ENCODE data around the gene CFAP54. TPM values are rescaled to one million over a fixed set of nuclear protein-coding genes. Genes with fewer than 3 reads are reported as not detected.

CFAP54 gene, protein sequence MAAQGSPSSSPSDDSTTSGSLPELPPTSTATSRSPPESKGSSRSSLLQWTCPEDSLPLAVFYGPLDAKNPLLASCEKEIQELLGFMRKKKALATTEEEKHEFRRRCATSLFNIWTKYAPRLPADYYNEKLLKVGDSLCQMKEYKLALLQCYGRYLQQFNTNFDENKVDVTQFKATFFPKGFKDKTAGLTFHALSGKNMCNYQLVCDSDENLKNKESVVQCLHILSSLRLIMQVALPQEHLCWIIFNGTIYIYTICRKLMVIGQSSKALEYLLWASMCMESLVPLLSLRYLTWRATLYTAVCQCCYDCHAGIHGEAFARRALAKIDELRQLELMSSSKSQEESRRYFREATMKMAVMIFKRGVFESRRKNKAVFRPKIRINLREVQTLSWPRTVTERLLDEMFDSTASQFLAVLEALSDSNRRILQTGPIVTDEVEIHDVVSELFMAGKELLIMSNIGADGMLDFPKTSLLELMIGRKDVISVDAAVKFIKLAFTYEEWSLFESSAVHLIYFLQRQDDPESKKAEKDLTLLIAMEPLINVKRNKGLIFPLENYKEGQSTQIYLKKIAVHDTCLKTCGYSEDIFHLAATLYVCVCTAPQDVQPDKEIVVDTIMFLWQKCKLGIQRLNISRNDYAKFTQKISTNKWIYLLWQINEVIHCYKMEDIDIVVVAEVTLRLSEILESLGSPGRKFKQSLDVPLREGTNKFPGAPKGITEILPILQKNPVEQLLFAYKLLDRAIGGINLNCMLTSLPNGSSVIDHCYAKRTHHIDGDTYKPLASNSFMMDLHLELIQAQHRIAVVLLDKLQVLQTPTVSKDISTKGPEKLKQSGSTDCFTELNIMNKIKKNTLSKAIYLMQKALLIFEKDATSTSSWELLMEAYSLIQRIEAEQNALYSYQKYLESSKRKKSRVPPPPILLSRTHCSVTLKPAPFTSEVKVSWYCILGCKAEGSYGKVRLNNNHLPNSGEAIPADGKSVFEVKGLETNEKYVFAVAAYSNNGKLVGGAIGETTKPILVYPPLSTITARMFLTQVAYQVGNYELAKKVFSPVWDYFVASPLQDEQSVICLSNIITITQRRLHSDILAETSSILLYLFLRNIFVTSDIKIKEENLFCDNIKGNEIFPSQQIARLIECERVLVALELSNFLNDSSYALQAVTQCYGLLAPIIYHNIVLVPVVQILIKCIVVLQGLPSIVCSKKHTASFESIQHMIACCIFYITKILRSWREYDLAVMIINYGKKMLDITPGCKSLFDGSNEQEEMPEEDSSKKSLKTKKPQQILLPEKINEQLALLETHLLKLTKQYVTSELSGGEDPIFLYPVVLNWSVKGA (N-terminal part only)
- total RNA-seq, result under 1 TPM; 0.38 to 0.64 TPM

- H3K36me3 Mint-ChIP-seq (ENCODE audit: low read depth), result no peaks in the 10 kb centered on the region
- H3K9me3 Mint-ChIP-seq, result no peaks in the 10 kb centered on the region
- no peaks in the 10 kb centered on the region for H3K27me3 Mint-ChIP-seq (ENCODE audit: low read depth)
- no peak within 1 kb of the TSS for H3K27ac Mint-ChIP-seq
- H3K4me3 Mint-ChIP-seq, result peak within 1 kb of the TSS; percentile 85
- CTCF ChIA-PET, result interaction anchor here (0.6 to 2.6 kb wide), 14 partner anchors 8 to 314 kb away, joined by 3 to 22 read pairs (median 5); partner anchors contain the start of gene CDK17
- H3K4me1 Mint-ChIP-seq (ENCODE audit: low read depth), result peaks cover 24% of the 10 kb centered on the region
- intact Hi-C loops (cut with micrococcal nuclease), result loop anchor here (1.0 to 10.0 kb wide), 9 partner anchors 12 to 635 kb away; partner anchors contain the start of genes LTA4H and SNRPF
- DNase-seq, result peak; percentile 96
Observed at GRCh38 chr12:96489392-96490056, at the start of gene CFAP54. Gene CFAP54 (plus strand): TSS chr12:96489577. CDS start chr12:96489610, 33 bp downstream.

- peak; percentile 48 for DNase-seq
- CTCF ChIA-PET, result no interaction called here
- H3K27me3 Mint-ChIP-seq (ENCODE audit: low read depth), result no peaks in the 10 kb centered on the region
- peaks cover 42% of the 10 kb centered on the region for H3K4me1 Mint-ChIP-seq (ENCODE audit: low read depth)
- no peaks in the 10 kb centered on the region for H3K36me3 Mint-ChIP-seq (ENCODE audit: low read depth)
- intact Hi-C loops (cut with micrococcal nuclease), result no loop called here
- peak overlapping the region; percentile 68 for H3K27ac Mint-ChIP-seq
- peaks cover 3% of the 10 kb centered on the region for H3K9me3 Mint-ChIP-seq
- H3K4me3 Mint-ChIP-seq, result no peak overlapping the region
Observed at GRCh38 chr12:96441816-96442215, 47.6 kb upstream of the CFAP54 start.

- H3K27ac Mint-ChIP-seq, result peak overlapping the region; percentile 70
- DNase-seq, result no peak
- intact Hi-C loops (cut with micrococcal nuclease), result no loop called here
- H3K4me1 Mint-ChIP-seq (ENCODE audit: low read depth), result peaks cover 42% of the 10 kb centered on the region
- H3K9me3 Mint-ChIP-seq, result peaks cover 3% of the 10 kb centered on the region
- CTCF ChIA-PET, result no interaction called here
- no peaks in the 10 kb centered on the region for H3K36me3 Mint-ChIP-seq (ENCODE audit: low read depth)
- no peaks in the 10 kb centered on the region for H3K27me3 Mint-ChIP-seq (ENCODE audit: low read depth)
- H3K4me3 Mint-ChIP-seq, result no peak overlapping the region
Observed at GRCh38 chr12:96442906-96443305, 46.5 kb upstream of the CFAP54 start.

DNA sequence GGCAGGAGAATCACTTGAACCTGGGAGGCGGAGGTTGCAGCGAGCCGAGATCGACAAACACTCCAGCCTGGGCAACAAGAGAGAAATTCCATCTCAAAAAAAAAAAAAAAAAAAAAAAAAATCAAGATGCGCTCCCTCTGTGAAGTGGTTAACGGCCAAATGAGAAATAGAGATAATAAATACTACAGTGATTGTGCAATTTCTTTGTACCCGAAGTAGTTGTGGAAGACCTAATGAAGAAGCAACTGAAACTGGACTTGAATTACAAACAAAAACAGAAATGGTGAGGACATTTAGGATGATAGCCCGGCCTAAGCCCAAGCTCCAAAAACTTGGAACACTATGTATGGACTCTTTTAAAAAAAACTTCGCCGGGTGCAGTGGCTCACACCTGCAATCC, 45.0 kb upstream of the CFAP54 start:
- no peaks in the 10 kb centered on the region for H3K36me3 Mint-ChIP-seq (ENCODE audit: low read depth)
- intact Hi-C loops (cut with micrococcal nuclease), result loop anchor here (2.0 kb wide), 1 partner anchor 72 kb away; no protein-coding TSS in a partner anchor
- H3K9me3 Mint-ChIP-seq, result peaks cover 3% of the 10 kb centered on the region
- CTCF ChIA-PET, result no interaction called here
- H3K4me1 Mint-ChIP-seq (ENCODE audit: low read depth), result peaks cover 42% of the 10 kb centered on the region
- no peak for DNase-seq
- H3K27ac Mint-ChIP-seq, result peak overlapping the region; percentile 63
- H3K27me3 Mint-ChIP-seq (ENCODE audit: low read depth), result no peaks in the 10 kb centered on the region
- no peak overlapping the region for H3K4me3 Mint-ChIP-seq

DNA sequence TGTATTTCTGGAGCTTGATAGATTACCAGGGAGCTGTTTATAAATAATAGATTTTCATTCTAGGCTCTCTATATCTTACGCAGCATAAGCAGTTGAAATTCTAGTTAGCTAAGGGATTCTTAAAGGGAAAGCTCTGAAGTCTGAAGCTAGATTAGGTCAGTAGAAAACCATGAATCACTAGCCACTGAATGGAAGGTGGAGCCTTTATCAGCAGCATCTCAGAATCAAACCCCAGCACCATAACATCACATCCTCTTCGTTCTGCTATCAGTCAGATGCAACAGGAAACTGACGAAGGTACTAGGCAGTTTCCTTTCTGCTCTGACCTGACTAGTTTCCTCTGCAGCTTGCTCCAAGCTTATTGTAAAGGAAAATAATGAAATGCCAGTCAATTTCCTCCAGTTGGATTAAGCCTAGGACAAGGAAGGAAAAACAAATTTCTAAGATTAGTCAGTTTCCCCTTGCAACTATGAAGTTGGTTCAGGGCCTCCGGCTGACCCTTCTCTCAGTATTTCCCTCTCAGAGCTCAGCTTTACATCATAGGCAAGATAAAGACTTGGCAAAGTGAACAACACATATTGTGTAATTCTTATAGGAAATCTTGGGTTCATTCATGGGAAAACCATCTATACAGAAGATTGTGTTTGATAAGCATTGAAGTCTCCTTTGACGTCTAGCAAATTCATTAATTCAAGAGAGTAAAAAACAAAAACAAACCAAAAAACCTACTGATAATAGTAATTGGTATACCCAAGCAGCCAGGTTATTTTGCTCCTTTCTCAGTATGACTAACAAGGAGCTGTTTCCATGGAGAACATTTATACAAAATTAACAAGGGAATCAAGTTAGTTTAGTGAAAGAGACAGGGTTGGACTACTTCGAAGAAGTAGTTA, 43.4 kb upstream of the CFAP54 start:
- Mint-ChIP-seq H3K36me3 (ENCODE audit: low read depth) (no peaks in the 10 kb centered on the region), H3K4me1 (ENCODE audit: low read depth) (peaks cover 39% of the 10 kb centered on the region), H3K27ac (peak overlapping the region; percentile 94), H3K27me3 (ENCODE audit: low read depth) (no peaks in the 10 kb centered on the region), H3K4me3 (peak overlapping the region; percentile 28), H3K9me3 (no peaks in the 10 kb centered on the region)
- CTCF ChIA-PET, result interaction anchor here (0.6 to 1.7 kb wide), 12 partner anchors 10 to 542 kb away, joined by 3 to 9 read pairs (median 5); partner anchors contain the start of gene CFAP54
- peak; percentile 68 for DNase-seq
- intact Hi-C loops (cut with micrococcal nuclease), result loop anchor here (1.0 to 2.0 kb wide), 10 partner anchors 12 to 399 kb away; partner anchors contain the start of gene CFAP54

DNA sequence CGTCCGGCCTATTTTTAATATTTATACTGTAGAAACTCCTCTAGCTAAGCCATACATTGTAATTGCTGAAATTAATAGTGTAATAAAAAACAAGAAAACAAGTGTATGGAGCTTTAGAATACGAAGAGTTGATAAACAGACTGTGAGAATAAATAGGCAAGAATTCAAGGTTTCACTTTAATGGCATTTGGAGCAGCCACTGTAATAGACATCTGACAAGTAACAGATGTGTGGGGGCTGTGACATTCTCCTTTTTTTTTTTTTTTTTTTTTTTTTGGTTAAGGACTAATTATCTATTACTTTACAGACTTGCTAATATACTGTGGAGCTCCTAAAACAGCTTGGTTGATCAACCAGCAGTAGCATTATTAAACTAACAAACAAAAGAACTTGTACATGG, 42.1 kb upstream of the CFAP54 start:
- Mint-ChIP-seq H3K36me3 (ENCODE audit: low read depth) (no peaks in the 10 kb centered on the region), H3K27me3 (ENCODE audit: low read depth) (no peaks in the 10 kb centered on the region), H3K27ac (no peak overlapping the region), H3K4me1 (ENCODE audit: low read depth) (peaks cover 30% of the 10 kb centered on the region), H3K9me3 (no peaks in the 10 kb centered on the region), H3K4me3 (no peak overlapping the region)
- no peak for DNase-seq
- CTCF ChIA-PET, result interaction anchor here (0.9 to 1.4 kb wide), 3 partner anchors 42 to 113 kb away, joined by 3 to 9 read pairs (median 4); partner anchors contain the start of gene CFAP54
- intact Hi-C loops (cut with micrococcal nuclease), result no loop called here

DNA sequence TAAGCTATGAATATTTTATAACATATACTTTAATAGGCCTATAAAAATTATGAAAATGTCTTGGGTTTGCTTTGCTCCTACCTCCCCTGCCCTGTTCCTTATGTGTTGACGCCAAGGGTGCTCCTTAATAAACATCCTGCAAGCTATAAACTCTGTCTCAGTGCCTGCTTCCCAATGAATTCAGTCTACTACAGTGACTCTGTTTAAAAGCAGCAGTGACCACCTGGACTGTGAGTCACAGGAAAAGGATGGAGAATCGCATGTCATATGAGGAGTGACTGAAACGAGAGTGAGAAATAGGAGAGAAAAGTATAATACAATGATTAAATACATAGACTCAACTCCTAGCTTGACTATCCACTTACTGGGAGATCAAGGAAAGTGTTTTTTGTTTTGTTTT, 41.1 kb upstream of the CFAP54 start:
- intact Hi-C loops (cut with micrococcal nuclease), result no loop called here
- Mint-ChIP-seq H3K27me3 (ENCODE audit: low read depth) (no peaks in the 10 kb centered on the region), H3K9me3 (no peaks in the 10 kb centered on the region), H3K4me1 (ENCODE audit: low read depth) (peaks cover 24% of the 10 kb centered on the region), H3K36me3 (ENCODE audit: low read depth) (no peaks in the 10 kb centered on the region), H3K27ac (no peak overlapping the region), H3K4me3 (no peak overlapping the region)
- CTCF ChIA-PET, result interaction anchor here (3.1 kb wide), 1 partner anchor 47 kb away, joined by 7 read pairs; the partner anchor contains the start of gene CDK17
- no peak for DNase-seq

DNA sequence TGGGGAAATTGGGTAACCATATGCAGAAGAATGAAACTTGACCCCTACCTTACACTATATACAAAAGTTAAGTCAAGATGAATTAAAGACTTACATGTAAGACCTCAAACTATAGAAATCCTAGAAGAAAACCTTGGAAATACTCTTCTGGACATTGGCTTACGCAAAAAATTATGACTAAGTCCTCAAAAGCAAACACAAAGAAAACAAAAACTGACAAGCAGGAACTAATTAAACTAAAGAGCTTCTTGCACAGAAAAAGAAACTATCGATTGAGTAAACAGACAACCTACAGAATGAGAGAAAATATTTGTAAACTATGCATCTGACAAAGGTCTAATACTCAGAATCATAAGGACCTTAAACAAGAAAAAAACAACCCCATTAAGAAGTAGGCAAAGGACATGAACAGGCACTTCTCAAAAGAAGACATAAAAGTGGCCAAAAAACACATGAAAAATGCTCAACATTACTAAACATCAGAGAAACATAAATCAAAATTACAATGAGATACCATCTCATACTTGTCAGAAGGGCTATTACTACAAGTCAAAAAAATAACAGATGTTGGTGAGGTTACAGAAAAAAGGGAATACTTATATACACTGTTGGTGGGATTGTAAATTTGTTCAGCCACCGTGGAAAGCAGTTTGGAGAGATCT, 37.0 kb upstream of the CFAP54 start:
- intact Hi-C loops (cut with micrococcal nuclease), result no loop called here
- DNase-seq, result no peak
- CTCF ChIA-PET, result no interaction called here
- Mint-ChIP-seq H3K4me1 (ENCODE audit: low read depth) (peaks cover 5% of the 10 kb centered on the region), H3K4me3 (no peak overlapping the region), H3K27ac (no peak overlapping the region), H3K36me3 (ENCODE audit: low read depth) (no peaks in the 10 kb centered on the region), H3K9me3 (no peaks in the 10 kb centered on the region), H3K27me3 (ENCODE audit: low read depth) (no peaks in the 10 kb centered on the region)

DNA sequence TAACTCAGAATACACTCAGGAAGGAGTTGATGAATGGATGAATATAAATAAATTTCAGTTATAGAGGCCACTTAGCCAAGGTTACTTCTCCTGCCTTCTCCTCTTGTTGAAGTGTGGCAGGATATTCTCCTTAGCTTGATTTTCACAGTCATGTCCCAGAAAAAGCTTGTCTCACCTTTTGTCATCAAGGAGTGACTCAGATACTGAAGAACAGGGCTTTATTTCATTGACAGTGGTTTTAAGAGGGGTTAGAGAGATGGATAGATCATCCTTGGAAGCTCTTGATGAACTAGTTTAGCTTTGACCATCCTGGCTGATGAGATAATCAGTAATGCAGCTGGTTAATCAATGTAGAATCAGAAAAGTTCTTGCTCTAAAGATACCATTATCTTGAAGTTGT, 35.0 kb upstream of the CFAP54 start:
- no peak for DNase-seq
- Mint-ChIP-seq H3K4me3 (no peak overlapping the region), H3K27ac (no peak overlapping the region), H3K36me3 (ENCODE audit: low read depth) (no peaks in the 10 kb centered on the region), H3K27me3 (ENCODE audit: low read depth) (no peaks in the 10 kb centered on the region), H3K4me1 (ENCODE audit: low read depth) (peaks cover 5% of the 10 kb centered on the region), H3K9me3 (no peaks in the 10 kb centered on the region)
- CTCF ChIA-PET, result interaction anchor here (0.6 to 1.3 kb wide), 2 partner anchors 10 to 11 kb away, joined by 3 to 6 read pairs; no protein-coding TSS in a partner anchor
- intact Hi-C loops (cut with micrococcal nuclease), result no loop called here

DNA sequence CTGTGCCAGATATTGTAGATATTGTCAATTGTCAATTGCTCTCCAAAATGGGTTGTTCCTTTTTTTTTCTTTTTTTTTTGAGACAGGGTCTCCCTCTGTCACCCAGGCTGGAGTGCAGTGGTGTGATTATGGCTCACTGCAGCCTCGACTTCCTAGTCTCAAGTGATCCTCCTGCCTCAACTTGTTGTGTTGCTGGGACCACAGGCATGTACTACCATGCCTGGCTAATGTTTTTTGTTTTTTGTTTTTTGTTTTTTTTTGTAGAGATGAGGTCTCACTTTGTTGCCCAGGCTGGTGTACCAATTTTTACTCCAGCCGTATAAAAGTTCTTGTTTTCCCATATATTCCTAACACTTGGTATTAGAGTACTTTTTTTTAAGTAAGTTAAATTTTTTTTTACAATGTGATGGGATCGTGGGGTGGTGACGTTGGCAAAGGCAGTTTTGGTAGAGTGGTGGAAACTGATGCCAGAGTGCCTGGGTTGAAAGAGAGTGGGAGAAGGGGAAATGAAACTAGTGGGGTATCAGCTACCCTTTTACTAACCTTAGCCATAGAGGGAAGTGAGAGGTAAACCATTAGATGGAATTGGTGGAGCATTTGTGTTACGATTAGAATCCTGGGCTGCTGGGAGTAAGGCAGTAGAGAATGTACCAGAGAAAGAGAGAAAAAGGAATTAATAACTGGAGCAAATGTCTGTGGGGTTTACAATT, 33.0 kb upstream of the CFAP54 start:
- Mint-ChIP-seq H3K27me3 (ENCODE audit: low read depth) (no peaks in the 10 kb centered on the region), H3K4me3 (no peak overlapping the region), H3K36me3 (ENCODE audit: low read depth) (no peaks in the 10 kb centered on the region), H3K9me3 (no peaks in the 10 kb centered on the region), H3K4me1 (ENCODE audit: low read depth) (peaks cover 5% of the 10 kb centered on the region), H3K27ac (no peak overlapping the region)
- no peak for DNase-seq
- CTCF ChIA-PET, result interaction anchor here (0.6 to 1.9 kb wide), 2 partner anchors 17 to 60 kb away, joined by 3 to 5 read pairs; no protein-coding TSS in a partner anchor
- intact Hi-C loops (cut with micrococcal nuclease), result no loop called here

Data from activated naive CD4-positive, alpha-beta T cell treated with anti-CD3 and anti-CD28 coated beads for 36 hours (primary cell).